Measurements from ENCODE around the gene MRC1.

MRC1 gene

DNA sequence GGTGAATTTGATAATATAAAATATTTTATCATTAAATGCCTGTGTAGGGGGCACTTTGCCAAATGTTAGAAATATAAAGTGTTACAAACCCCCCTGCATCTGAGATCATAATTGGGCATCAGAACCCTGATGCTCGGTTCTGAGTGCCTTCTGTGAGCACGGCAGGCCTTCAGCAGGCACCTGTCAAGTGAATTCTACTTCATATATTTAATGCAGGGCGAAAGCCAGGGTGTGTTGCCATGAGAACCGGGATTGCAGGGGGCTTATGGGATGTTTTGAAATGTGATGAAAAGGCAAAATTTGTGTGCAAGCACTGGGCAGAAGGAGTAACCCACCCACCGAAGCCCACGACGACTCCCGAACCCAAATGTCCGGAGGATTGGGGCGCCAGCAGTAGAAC, 57.2 kb downstream of the MRC1 start:
- DNase-seq (ENCODE audit: low read depth) = no peak
- TF ChIP-seq, protein P1, sequence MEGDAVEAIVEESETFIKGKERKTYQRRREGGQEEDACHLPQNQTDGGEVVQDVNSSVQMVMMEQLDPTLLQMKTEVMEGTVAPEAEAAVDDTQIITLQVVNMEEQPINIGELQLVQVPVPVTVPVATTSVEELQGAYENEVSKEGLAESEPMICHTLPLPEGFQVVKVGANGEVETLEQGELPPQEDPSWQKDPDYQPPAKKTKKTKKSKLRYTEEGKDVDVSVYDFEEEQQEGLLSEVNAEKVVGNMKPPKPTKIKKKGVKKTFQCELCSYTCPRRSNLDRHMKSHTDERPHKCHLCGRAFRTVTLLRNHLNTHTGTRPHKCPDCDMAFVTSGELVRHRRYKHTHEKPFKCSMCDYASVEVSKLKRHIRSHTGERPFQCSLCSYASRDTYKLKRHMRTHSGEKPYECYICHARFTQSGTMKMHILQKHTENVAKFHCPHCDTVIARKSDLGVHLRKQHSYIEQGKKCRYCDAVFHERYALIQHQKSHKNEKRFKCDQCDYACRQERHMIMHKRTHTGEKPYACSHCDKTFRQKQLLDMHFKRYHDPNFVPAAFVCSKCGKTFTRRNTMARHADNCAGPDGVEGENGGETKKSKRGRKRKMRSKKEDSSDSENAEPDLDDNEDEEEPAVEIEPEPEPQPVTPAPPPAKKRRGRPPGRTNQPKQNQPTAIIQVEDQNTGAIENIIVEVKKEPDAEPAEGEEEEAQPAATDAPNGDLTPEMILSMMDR (IDR thresholded peaks at IDR 0.05; ENCODE audit: low read depth, low read length, missing control alignments) = no peak
- H3K4me3 ChIP-seq (ENCODE audit: low read depth, low read length) = no peak overlapping the region

DNA sequence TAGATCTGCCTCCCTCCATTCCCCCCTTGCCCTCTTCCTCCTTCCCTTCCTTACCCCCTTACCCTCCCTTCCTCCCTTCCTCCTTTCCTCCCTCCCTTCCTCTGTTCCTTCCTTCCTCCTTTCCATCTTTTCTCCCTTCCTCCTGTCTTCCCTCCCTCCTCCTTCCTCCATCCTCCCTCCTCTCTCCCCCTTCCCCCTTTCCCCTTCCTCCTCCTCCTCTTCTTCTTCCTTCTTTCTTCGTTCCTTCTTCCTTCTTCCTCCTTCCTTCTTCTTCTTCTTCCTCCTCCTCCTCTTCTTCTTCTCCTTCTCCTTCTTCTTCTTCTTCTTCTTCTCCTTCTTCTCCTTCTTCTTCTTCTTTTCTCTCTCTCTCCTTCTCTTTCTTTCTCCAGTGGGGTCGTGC, 57.9 kb downstream of the MRC1 start:
- no peak for DNase-seq (ENCODE audit: low read depth)
- no peak overlapping the region for H3K4me3 ChIP-seq (ENCODE audit: low read depth, low read length)
- TF ChIP-seq, protein P1 (IDR thresholded peaks at IDR 0.05; ENCODE audit: low read depth, low read length, missing control alignments) = no peak

DNA sequence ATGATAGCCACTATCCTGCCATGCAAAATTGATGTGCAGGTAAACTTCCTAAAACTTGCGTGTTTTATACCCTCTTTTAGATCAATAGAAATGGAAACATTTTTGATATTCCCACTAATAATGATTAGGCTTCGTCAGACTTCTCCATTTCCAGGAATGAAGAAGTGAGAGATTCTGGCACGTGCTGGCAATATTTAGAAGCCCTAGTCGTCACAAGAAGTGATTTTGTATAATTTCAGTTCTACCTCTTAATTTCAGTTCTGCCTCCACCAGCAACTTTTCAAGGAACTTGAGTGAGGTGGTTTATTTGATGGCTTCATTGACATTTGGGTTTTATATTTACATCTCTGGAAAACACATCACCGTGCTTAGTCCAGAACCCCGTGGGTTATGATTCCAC, 61.9 kb downstream of the MRC1 start:
- DNase-seq (ENCODE audit: low read depth) = no peak
- TF ChIP-seq, protein P1 (IDR thresholded peaks at IDR 0.05; ENCODE audit: low read depth, low read length, missing control alignments) = no peak
- H3K4me3 ChIP-seq (ENCODE audit: low read depth, low read length) = no peak overlapping the region

DNA sequence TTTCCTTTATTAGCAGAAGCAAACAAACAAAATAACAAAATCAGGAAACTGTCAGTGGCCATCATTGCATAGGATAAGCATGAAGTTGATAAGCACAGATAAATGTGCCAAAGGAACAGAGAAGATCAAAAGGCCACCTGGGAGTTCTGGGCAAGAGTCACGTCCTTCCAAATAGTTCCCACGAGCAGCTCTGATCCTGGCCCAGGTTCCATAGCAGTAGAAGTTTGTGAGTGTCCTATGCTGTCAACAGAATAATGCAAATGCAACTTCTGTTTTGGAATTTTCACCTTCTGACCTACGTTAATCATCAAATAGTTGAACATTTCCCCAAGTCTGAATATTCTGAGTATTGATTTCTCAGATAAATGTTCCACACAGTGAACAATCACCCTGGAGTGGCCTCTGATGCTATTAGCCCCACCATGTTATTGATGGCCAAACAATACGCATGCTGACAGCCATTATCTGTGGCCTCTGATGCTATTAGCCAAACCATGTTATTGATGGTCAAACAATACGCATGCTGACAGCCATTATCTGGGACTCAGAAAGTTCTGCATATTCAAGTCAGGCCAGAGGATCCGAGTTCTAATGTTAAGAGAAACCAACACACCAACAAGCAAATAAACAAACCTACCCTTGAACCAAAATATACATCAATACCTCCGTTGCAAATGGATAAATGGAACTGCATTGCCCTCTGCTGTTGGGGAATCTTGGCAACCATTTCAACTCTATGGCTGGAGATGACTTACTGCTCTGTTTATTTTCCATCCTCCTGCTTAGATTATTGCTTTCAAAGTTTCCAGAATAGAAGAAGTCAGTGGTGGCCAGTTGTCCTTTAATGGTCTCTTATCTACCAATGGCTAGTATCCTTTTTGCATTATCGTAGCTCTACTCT, 63.3 kb downstream of the MRC1 start:
- H3K4me3 ChIP-seq (ENCODE audit: low read depth, low read length) = no peak overlapping the region
- TF ChIP-seq, protein P1 (IDR thresholded peaks at IDR 0.05; ENCODE audit: low read depth, low read length, missing control alignments) = peak; percentile 11
- peak; percentile 4 for DNase-seq (ENCODE audit: low read depth)

DNA sequence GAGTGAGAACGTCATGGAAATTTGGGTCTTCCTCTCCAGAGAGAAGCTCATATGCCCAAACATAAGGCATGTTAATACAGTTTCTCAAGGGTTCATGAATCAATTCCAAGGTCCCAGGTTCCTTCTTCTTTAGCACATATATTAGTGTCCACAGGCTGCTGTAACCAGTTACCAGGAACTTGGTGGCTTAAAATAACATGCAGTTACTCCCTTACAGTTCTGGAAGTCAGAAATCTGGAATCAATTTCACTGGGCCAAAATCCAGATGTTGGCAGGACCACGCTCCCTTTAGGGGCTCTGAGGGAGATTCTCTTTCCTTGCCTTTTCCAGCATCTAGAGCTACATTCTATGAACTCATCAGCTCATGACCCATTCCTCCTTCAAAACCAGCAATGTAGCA, 64.8 kb downstream of the MRC1 start:
- no peak overlapping the region for H3K4me3 ChIP-seq (ENCODE audit: low read depth, low read length)
- TF ChIP-seq, protein P1 (IDR thresholded peaks at IDR 0.05; ENCODE audit: low read depth, low read length, missing control alignments) = no peak
- DNase-seq (ENCODE audit: low read depth) = no peak

DNA sequence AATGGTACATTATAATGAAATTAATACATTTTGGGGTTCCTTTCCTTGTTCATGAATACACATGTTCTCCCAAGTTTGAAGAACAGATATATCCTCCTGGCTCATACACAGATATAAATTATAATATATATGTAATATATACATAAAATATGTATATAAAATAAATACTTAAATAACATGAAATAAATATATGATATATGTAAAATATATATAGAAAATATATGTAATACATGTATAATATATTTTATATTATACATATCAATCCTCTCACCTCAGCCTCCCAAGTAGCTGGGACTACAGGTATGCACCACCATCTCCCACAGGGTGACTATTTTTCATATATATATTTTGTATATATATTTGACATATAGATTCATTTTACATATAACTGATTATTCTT, 68.0 kb downstream of the MRC1 start:
- TF ChIP-seq, protein P1 (IDR thresholded peaks at IDR 0.05; ENCODE audit: low read depth, low read length, missing control alignments) = no peak
- H3K4me3 ChIP-seq (ENCODE audit: low read depth, low read length) = no peak overlapping the region
- DNase-seq (ENCODE audit: low read depth) = no peak

DNA sequence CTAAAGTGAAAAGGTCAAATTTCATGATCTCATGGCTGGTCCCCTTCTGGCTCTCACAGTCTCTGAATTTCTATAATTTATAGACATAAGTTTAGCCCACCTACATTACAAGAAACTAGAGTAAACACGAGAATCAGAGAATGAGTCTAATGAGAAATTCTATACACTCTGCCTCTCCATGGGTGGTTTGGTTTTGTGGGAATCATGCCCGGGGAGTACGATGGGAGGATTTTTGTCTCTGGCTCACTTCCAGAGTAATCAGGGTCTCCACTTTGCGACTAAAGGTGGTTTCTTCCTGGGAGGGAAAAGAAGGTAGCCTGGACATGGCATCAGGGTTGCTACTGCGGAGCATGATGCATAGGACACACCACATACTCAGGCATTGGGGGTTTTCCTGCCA, 69.7 kb downstream of the MRC1 start:
- no peak overlapping the region for H3K4me3 ChIP-seq (ENCODE audit: low read depth, low read length)
- DNase-seq (ENCODE audit: low read depth) = no peak
- TF ChIP-seq, protein P1 (IDR thresholded peaks at IDR 0.05; ENCODE audit: low read depth, low read length, missing control alignments) = no peak
